ENCODE measurements around the gene POP4. TPM values are rescaled to one million over a fixed set of nuclear protein-coding genes. Genes with fewer than 3 reads are reported as not detected.

Gene POP4
- total RNA-seq, 1 donor from 2014 or later, result 60.6 TPM

DNA sequence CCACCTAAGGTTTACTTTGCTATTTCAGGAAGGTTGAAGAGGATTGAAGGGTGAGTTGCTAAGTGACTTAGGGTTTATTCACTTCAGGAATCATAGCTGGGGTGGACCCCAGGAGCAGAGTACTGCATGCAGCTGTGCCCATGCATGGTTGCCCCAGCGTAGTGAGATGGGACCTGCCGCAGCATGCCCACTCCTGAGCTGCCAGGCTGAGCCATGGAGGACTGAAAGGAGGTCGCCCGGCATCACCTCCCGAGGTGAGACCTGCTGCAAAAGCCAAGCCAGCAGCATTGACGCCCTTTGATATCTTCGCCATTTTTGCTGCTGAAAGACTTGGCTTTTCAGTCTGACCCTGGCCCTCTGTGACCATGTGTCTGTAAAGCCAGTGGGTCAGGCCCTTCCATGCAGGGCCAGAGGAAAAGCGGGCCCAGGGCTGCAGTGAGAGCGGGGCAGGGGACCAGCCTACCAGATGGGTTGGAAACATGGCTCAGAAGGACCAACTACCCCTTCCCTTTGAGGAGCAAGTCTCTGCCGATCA lies 9.9 kb downstream of the POP4 start:
- FAIRE-seq (no peak), DNase-seq (ENCODE audit: low read depth) (no peak)
- Mint-ChIP-seq H3K4me1 (ENCODE audit: low read depth, unreplicated experiment) (no peaks in the 10 kb centered on the region), H3K27ac (ENCODE audit: unreplicated experiment) (no peak overlapping the region), H3K4me3 (ENCODE audit: unreplicated experiment) (no peak overlapping the region), H3K36me3 (ENCODE audit: low read depth, unreplicated experiment) (peaks cover 12% of the 10 kb centered on the region), H3K27me3 (ENCODE audit: low read depth, unreplicated experiment) (peaks cover 9% of the 10 kb centered on the region), H3K9me3 (ENCODE audit: unreplicated experiment) (no peaks in the 10 kb centered on the region)
- no peaks in the 10 kb centered on the region for H4K20me1 ChIP-seq (ENCODE audit: insufficient read depth, low read length)
- H3K27ac ChIP-seq (ENCODE audit: low read depth, low read length), result no peak overlapping the region
- H3K9ac ChIP-seq (ENCODE audit: low read length), result no peak overlapping the region
- TF ChIP-seq EZH2 (IDR thresholded peaks at IDR 0.05; ENCODE audit: insufficient read depth, low read length), result no peak
- TF ChIP-seq, protein P1, sequence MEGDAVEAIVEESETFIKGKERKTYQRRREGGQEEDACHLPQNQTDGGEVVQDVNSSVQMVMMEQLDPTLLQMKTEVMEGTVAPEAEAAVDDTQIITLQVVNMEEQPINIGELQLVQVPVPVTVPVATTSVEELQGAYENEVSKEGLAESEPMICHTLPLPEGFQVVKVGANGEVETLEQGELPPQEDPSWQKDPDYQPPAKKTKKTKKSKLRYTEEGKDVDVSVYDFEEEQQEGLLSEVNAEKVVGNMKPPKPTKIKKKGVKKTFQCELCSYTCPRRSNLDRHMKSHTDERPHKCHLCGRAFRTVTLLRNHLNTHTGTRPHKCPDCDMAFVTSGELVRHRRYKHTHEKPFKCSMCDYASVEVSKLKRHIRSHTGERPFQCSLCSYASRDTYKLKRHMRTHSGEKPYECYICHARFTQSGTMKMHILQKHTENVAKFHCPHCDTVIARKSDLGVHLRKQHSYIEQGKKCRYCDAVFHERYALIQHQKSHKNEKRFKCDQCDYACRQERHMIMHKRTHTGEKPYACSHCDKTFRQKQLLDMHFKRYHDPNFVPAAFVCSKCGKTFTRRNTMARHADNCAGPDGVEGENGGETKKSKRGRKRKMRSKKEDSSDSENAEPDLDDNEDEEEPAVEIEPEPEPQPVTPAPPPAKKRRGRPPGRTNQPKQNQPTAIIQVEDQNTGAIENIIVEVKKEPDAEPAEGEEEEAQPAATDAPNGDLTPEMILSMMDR (IDR thresholded peaks at IDR 0.05; ENCODE audit: insufficient read depth, low read depth, low read length), result no peak
- H3K79me2 ChIP-seq (ENCODE audit: insufficient read depth, low read length), result no peaks in the 10 kb centered on the region
- H3K4me2 ChIP-seq (ENCODE audit: low read length), result no peak overlapping the region
- peaks cover 1% of the 10 kb centered on the region for H3K4me1 ChIP-seq (ENCODE audit: insufficient read depth, low read length)
- H3K4me3 ChIP-seq (ENCODE audit: insufficient read depth, low read depth, low read length), result no peak overlapping the region
- no peak overlapping the region for H2AFZ ChIP-seq (ENCODE audit: low read depth, low read length)
- no peaks in the 10 kb centered on the region for H3K9me3 ChIP-seq (ENCODE audit: insufficient read depth, low read depth, low read length)
- peaks cover 25% of the 10 kb centered on the region for H3K36me3 ChIP-seq (ENCODE audit: insufficient read depth, low read length)
- H3K27me3 ChIP-seq (ENCODE audit: insufficient read depth, low read length), result no peaks in the 10 kb centered on the region

DNA sequence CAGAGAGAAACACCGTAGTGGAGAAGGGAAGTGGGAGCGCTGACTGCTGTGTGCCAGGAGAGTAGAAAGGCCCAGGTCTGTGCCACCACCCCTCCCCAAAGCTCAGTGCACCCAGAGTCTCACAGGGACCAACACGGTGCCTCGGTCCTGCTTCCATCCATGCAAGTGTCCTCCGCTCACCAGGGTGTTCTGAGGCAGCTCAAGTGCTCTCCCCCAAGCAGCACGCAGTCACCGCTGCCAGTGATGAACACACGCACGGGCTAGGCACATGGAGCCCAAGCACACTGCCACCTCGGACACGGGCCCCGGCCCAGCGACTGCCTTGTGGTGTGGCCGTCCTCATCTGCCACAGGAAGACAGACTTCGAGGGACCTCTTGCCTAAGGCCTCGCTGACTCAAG lies 10.5 kb downstream of the POP4 start:
- DNase-seq (ENCODE audit: low read depth), result no peak
- no peak overlapping the region for H2AFZ ChIP-seq (ENCODE audit: low read depth, low read length)
- H3K4me1 Mint-ChIP-seq (ENCODE audit: low read depth, unreplicated experiment), result peaks cover 2% of the 10 kb centered on the region

More for the DNA sequence above, 10.5 kb downstream of the POP4 start:
- Histone ChIP-seq H3K36me3 (ENCODE audit: insufficient read depth, low read length) (peaks cover 24% of the 10 kb centered on the region), H3K4me2 (ENCODE audit: low read length) (no peak overlapping the region), H3K9ac (ENCODE audit: low read length) (no peak overlapping the region), H3K4me3 (ENCODE audit: insufficient read depth, low read depth, low read length) (no peak overlapping the region), H3K27me3 (ENCODE audit: insufficient read depth, low read length) (no peaks in the 10 kb centered on the region), H3K4me1 (ENCODE audit: insufficient read depth, low read length) (peaks cover 4% of the 10 kb centered on the region), H3K9me3 (ENCODE audit: insufficient read depth, low read depth, low read length) (no peaks in the 10 kb centered on the region), H3K27ac (ENCODE audit: low read depth, low read length) (no peak overlapping the region), H4K20me1 (ENCODE audit: insufficient read depth, low read length) (no peaks in the 10 kb centered on the region), H3K79me2 (ENCODE audit: insufficient read depth, low read length) (no peaks in the 10 kb centered on the region)
- Mint-ChIP-seq H3K36me3 (ENCODE audit: low read depth, unreplicated experiment) (peaks cover 11% of the 10 kb centered on the region), H3K4me3 (ENCODE audit: unreplicated experiment) (no peak overlapping the region), H3K9me3 (ENCODE audit: unreplicated experiment) (peaks cover 2% of the 10 kb centered on the region), H3K27me3 (ENCODE audit: low read depth, unreplicated experiment) (peaks cover 15% of the 10 kb centered on the region), H3K27ac (ENCODE audit: unreplicated experiment) (no peak overlapping the region)
- no peak for FAIRE-seq
- TF ChIP-seq EZH2 (IDR thresholded peaks at IDR 0.05; ENCODE audit: insufficient read depth, low read length), result no peak
- TF ChIP-seq, protein P1 (IDR thresholded peaks at IDR 0.05; ENCODE audit: insufficient read depth, low read depth, low read length), result no peak
